HL-60 (cell line): Measurements from ENCODE around the gene PI4K2A.

ENCODE experiments used
- CTCF ChIP-seq: IDR thresholded peaks from one replicate; pipeline ENCODE4 v1.5.1; 2011; ENCODE audit warnings: low read length, control low read depth, inconsistent platforms; ENCODE audit not compliant: insufficient read depth
- GABPA ChIP-seq: IDR thresholded peaks from 2 replicates; pipeline ENCODE4 v1.6.1; 2012; ENCODE audit warnings: low read depth
- POLR2AphosphoS5 ChIP-seq: IDR thresholded peaks from 2 replicates; pipeline ENCODE4 v1.6.1; 2012; ENCODE audit warnings: low read depth
- SPI1 ChIP-seq: IDR thresholded peaks from 2 replicates; pipeline ENCODE4 v1.6.1; 2012; ENCODE audit warnings: low read depth, mild to moderate bottlenecking, borderline replicate concordance
- TF ChIP-seq, protein P1 (sequence below): IDR thresholded peaks from 2 replicates; pipeline ENCODE4 v1.6.1; 2012; ENCODE audit warnings: low read depth; ENCODE audit not compliant: insufficient replicate concordance

- TF ChIP-seq CTCF (no peak), GABPA (no peak), SPI1 (no peak), POLR2AphosphoS5 (no peak)
- TF ChIP-seq, protein P1, sequence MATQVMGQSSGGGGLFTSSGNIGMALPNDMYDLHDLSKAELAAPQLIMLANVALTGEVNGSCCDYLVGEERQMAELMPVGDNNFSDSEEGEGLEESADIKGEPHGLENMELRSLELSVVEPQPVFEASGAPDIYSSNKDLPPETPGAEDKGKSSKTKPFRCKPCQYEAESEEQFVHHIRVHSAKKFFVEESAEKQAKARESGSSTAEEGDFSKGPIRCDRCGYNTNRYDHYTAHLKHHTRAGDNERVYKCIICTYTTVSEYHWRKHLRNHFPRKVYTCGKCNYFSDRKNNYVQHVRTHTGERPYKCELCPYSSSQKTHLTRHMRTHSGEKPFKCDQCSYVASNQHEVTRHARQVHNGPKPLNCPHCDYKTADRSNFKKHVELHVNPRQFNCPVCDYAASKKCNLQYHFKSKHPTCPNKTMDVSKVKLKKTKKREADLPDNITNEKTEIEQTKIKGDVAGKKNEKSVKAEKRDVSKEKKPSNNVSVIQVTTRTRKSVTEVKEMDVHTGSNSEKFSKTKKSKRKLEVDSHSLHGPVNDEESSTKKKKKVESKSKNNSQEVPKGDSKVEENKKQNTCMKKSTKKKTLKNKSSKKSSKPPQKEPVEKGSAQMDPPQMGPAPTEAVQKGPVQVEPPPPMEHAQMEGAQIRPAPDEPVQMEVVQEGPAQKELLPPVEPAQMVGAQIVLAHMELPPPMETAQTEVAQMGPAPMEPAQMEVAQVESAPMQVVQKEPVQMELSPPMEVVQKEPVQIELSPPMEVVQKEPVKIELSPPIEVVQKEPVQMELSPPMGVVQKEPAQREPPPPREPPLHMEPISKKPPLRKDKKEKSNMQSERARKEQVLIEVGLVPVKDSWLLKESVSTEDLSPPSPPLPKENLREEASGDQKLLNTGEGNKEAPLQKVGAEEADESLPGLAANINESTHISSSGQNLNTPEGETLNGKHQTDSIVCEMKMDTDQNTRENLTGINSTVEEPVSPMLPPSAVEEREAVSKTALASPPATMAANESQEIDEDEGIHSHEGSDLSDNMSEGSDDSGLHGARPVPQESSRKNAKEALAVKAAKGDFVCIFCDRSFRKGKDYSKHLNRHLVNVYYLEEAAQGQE: no peak
These were observed 31.4 kb upstream of the PI4K2A start for GRCh38 chr10:97608991-97609561.
